Stimulated activated naive B cell treated with anti-CD40 and anti-IgM and Interleukin-4, amounts not matched to agents 10 μg/mL and 1 μg/mL and 100 μg/mL, for 72 hours (primary cell): Measurements from ENCODE around the gene PHLDB2.

Source experiments
- ATAC-seq, 2 donors: fragments of 150-1000 bp; cut with Tn5 transposase; replicated peaks; 2 replicates each; pipeline ENCODE4 v1.10.0; 2021; ENCODE audit warnings: moderate library complexity in 1 of 2
- DNase-seq: peaks from one replicate; pipeline ENCODE4 v3.0.0; 2021
- H3K27ac Mint-ChIP-seq: one replicate; pipeline ENCODE4 v1.8.0; 2022; ENCODE audit warnings: mild to moderate bottlenecking, mixed read lengths
- H3K27me3 Mint-ChIP-seq, 2 donors: one replicate each; pipeline ENCODE4 v1.8.0; 2022; ENCODE audit warnings: mixed read lengths in 2 of 2
- H3K36me3 Mint-ChIP-seq, 2 donors: one replicate each; pipeline ENCODE4 v1.8.0; 2022; ENCODE audit warnings: mixed read lengths in 2 of 2, mild to moderate bottlenecking in 1 of 2
- H3K4me1 Mint-ChIP-seq, 2 donors: one replicate each; pipeline ENCODE4 v1.8.0; 2022; ENCODE audit warnings: mixed read lengths in 2 of 2, mild to moderate bottlenecking in 1 of 2
- H3K4me3 Mint-ChIP-seq, 2 donors: one replicate each; pipeline ENCODE4 v1.8.0; 2022; ENCODE audit warnings: mild to moderate bottlenecking in 2 of 2, mixed read lengths in 2 of 2, moderate library complexity in 1 of 2
- H3K9me3 Mint-ChIP-seq, 2 donors: one replicate each; pipeline ENCODE4 v1.8.0; 2022; ENCODE audit warnings: mixed read lengths in 2 of 2, mild to moderate bottlenecking in 1 of 2

Gene PHLDB2

DNA sequence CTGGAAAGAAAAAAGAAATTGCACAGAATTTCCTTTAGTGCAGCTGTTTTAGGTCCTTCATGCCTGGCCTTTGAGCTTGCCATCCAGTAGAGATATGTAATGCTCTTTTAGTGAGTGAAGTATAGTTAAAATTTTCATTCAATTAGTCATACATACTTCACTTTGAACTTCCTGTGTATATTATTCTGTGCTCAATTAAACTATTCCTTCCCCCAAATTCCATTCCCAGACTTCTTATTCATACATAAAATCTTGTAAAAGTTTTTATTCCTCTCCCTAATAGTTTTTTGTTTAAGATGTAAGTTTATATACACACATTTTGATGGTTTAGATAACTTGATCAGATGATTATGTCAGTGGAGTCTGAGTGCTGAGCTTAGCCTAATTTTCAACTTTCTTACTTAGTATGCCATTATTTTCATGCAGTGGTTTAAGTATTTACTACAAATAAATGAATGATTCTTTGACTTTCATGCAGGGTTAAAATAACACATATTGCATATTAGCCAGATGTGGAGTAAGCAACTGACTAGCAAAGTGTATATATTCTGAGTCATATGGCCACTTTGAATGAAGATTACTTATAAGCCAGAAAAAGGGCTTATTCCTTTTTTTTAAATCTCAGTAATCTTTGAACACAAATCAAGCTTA, 77.3 kb downstream of the PHLDB2 start:
- Mint-ChIP-seq H3K4me3 (no peak overlapping the region), H3K36me3 (peaks cover 5 to 8% of the 10 kb centered on the region in 2 donors), H3K27me3 (no peaks in the 10 kb centered on the region), H3K4me1 (no peaks in the 10 kb centered on the region), H3K9me3 (no peaks in the 10 kb centered on the region), H3K27ac (no peak overlapping the region)
- DNase-seq: no peak
- no peak for ATAC-seq

DNA sequence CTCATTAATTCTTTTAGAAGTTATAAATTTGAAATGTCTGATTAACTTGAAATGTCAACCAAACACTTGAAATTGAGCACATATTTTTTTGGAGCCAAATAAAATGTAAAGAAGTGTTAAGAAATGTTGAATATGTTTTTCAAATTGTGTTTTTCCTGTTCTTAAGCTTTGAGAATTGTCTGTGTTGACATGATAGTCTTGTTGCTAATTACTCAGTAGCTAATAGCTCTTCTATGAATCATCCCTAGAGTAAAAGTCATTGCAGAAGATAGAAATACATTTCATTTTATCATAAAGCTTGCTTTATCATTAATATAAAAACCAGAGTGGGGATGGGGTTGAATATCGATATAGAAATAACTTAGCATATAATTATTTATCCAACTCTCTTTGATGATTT, 77.9 kb downstream of the PHLDB2 start:
- DNase-seq (no peak), ATAC-seq (no peak)
- Mint-ChIP-seq H3K4me1 (no peaks in the 10 kb centered on the region), H3K27me3 (no peaks in the 10 kb centered on the region), H3K36me3 (peaks cover 5 to 10% of the 10 kb centered on the region in 2 donors), H3K9me3 (no peaks in the 10 kb centered on the region), H3K4me3 (no peak overlapping the region), H3K27ac (no peak overlapping the region)

GRCh38 chr3:111937871-111938270, 78.8 kb downstream of the PHLDB2 start:
- Mint-ChIP-seq H3K27ac (no peak overlapping the region), H3K4me3 (no peak overlapping the region), H3K27me3 (no peaks in the 10 kb centered on the region), H3K9me3 (no peaks in the 10 kb centered on the region), H3K36me3 (peaks cover 2 to 10% of the 10 kb centered on the region in 2 donors), H3K4me1 (no peaks in the 10 kb centered on the region)
- ATAC-seq: no peak
- DNase-seq: no peak

- no peak overlapping the region for H3K27ac Mint-ChIP-seq
- no peak for ATAC-seq
These were observed 80.8 kb downstream of the PHLDB2 start for GRCh38 chr3:111939873-111940272.

GRCh38 chr3:111943533-111943932, 84.5 kb downstream of the PHLDB2 start:
- H3K27me3 Mint-ChIP-seq: no peaks in the 10 kb centered on the region

More at GRCh38 chr3:111939873-111940272, 80.8 kb downstream of the PHLDB2 start:
- DNase-seq: no peak
- peaks cover 2 to 10% of the 10 kb centered on the region in 2 donors for H3K36me3 Mint-ChIP-seq
- H3K4me1 Mint-ChIP-seq: no peaks in the 10 kb centered on the region
- no peak overlapping the region for H3K4me3 Mint-ChIP-seq
- H3K9me3 Mint-ChIP-seq: no peaks in the 10 kb centered on the region
- H3K27me3 Mint-ChIP-seq: no peaks in the 10 kb centered on the region

GRCh38 chr3:111944372-111944771, 85.3 kb downstream of the PHLDB2 start:
- no peaks in the 10 kb centered on the region for H3K27me3 Mint-ChIP-seq
- peaks cover 2 to 10% of the 10 kb centered on the region in 2 donors for H3K36me3 Mint-ChIP-seq
- DNase-seq: no peak
- no peak overlapping the region for H3K4me3 Mint-ChIP-seq
- ATAC-seq: no peak
- no peaks in the 10 kb centered on the region for H3K4me1 Mint-ChIP-seq
- no peaks in the 10 kb centered on the region for H3K9me3 Mint-ChIP-seq
- no peak overlapping the region for H3K27ac Mint-ChIP-seq

More at GRCh38 chr3:111943533-111943932, 84.5 kb downstream of the PHLDB2 start:
- Mint-ChIP-seq H3K9me3 (no peaks in the 10 kb centered on the region), H3K4me3 (no peak overlapping the region), H3K36me3 (peaks cover 2 to 10% of the 10 kb centered on the region in 2 donors), H3K27ac (no peak overlapping the region), H3K4me1 (no peaks in the 10 kb centered on the region)
- ATAC-seq (no peak), DNase-seq (no peak)

DNA sequence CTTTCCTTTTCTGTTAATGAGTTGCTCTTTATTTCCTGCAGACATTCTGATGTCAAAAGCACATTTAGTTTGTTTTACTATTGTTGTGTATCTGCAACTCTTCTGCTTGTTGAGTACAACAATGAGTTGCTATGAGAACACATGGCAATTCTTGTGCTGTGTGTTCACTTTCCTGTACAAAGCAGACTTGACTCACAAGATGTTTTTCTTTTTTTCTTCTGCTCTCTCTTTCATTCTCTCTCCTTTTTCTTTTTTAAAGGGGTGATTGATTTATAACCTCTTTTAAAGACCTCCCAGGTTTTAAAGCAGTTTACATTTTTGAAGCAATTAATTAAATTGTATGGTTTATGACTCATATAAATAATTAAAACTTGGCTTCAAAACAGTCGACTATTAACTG, 88.2 kb downstream of the PHLDB2 start:
- Mint-ChIP-seq H3K4me1 (no peaks in the 10 kb centered on the region), H3K27ac (no peak overlapping the region), H3K27me3 (no peaks in the 10 kb centered on the region), H3K4me3 (no peak overlapping the region), H3K9me3 (no peaks in the 10 kb centered on the region), H3K36me3 (no peaks in the 10 kb centered on the region)
- DNase-seq (no peak), ATAC-seq (no peak)

DNA sequence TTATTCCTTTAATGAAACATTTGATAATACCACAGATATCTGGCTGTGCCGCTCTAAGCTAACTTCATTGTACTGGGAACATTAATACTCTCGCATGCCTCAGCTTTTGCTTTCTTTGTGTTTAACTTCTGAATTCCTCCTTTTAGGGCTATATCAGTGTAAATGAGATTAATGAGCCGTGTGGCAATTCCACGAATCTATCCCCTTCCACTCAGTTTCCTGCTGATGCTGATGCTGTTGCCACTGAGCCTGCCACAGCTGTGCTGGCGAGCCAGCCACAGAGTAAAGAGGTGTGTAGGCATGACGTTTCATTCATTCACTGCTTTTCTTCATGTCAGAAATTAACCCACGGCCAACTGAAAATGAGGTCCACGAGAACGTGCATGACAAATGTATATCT, 89.7 kb downstream of the PHLDB2 start:
- Mint-ChIP-seq H3K9me3 (no peaks in the 10 kb centered on the region), H3K27me3 (no peaks in the 10 kb centered on the region), H3K27ac (no peak overlapping the region), H3K36me3 (no peaks in the 10 kb centered on the region), H3K4me1 (no peaks in the 10 kb centered on the region), H3K4me3 (no peak overlapping the region)
- DNase-seq (no peak), ATAC-seq (no peak)

GRCh38 chr3:111949712-111950111, 90.6 kb downstream of the PHLDB2 start:
- Mint-ChIP-seq H3K9me3 (no peaks in the 10 kb centered on the region), H3K27me3 (no peaks in the 10 kb centered on the region), H3K4me3 (no peak overlapping the region), H3K27ac (no peak overlapping the region), H3K36me3 (no peaks in the 10 kb centered on the region), H3K4me1 (no peaks in the 10 kb centered on the region)
- ATAC-seq (no peak), DNase-seq (no peak)

DNA sequence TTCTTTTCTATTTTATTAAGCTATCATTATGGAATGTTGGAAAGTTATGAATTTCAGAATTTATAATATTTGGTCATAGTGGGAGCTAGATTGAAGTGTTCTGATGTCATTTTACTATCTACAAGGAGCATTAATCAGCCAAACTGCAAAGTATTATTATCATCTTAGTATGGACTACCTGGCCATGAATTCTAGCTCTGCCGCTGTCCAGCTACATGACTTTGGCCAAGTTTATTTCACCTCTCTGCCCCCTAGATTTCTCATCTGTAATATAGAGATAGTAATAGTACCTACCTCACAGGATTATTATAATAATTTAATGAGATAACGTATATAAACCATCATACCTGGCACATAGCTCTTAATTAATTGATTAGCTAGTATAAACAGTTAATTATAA, 92.0 kb downstream of the PHLDB2 start:
- no peaks in the 10 kb centered on the region for H3K9me3 Mint-ChIP-seq
- no peak overlapping the region for H3K4me3 Mint-ChIP-seq
- H3K27me3 Mint-ChIP-seq: no peaks in the 10 kb centered on the region
- H3K36me3 Mint-ChIP-seq: no peaks in the 10 kb centered on the region
- no peak overlapping the region for H3K27ac Mint-ChIP-seq
- H3K4me1 Mint-ChIP-seq: no peaks in the 10 kb centered on the region
- DNase-seq: no peak
- ATAC-seq: no peak

GRCh38 chr3:111952086-111952485, 93.0 kb downstream of the PHLDB2 start:
- Mint-ChIP-seq H3K9me3 (no peaks in the 10 kb centered on the region), H3K4me3 (no peak overlapping the region), H3K36me3 (no peaks in the 10 kb centered on the region), H3K27me3 (no peaks in the 10 kb centered on the region), H3K27ac (no peak overlapping the region), H3K4me1 (no peaks in the 10 kb centered on the region)
- ATAC-seq (no peak), DNase-seq (no peak)

DNA sequence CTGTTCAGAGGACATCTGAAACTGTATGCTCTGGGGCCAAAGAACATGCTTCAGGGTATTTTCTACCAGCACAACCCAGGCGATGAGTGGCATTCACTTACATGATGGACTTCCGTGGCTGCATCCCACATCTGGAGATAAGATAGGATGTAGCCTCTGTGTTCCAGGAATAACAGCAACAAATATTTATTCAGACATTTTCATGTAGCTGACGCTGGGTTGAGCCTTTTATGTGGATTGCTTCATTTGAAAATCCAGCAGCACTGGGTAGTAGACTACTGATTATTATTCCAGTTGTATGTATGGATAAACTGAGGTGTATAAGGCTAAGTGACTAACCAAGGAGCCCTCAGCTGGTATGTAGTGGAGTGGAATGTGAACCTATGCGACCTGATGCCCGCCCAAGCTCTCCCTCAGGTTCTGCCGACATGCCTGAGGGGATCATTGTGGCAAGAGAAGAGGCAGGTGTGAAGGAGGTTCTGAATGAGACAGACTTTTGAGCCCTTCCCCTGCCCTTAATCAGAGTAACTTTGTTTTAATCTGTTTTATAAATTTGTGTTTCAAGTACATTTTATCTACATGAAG, 93.9 kb downstream of the PHLDB2 start:
- H3K27ac Mint-ChIP-seq: no peak overlapping the region
- no peaks in the 10 kb centered on the region for H3K27me3 Mint-ChIP-seq
- no peak for ATAC-seq
- no peaks in the 10 kb centered on the region for H3K4me1 Mint-ChIP-seq
- no peaks in the 10 kb centered on the region for H3K36me3 Mint-ChIP-seq
- no peak for DNase-seq
- no peaks in the 10 kb centered on the region for H3K9me3 Mint-ChIP-seq
- no peak overlapping the region for H3K4me3 Mint-ChIP-seq

DNA sequence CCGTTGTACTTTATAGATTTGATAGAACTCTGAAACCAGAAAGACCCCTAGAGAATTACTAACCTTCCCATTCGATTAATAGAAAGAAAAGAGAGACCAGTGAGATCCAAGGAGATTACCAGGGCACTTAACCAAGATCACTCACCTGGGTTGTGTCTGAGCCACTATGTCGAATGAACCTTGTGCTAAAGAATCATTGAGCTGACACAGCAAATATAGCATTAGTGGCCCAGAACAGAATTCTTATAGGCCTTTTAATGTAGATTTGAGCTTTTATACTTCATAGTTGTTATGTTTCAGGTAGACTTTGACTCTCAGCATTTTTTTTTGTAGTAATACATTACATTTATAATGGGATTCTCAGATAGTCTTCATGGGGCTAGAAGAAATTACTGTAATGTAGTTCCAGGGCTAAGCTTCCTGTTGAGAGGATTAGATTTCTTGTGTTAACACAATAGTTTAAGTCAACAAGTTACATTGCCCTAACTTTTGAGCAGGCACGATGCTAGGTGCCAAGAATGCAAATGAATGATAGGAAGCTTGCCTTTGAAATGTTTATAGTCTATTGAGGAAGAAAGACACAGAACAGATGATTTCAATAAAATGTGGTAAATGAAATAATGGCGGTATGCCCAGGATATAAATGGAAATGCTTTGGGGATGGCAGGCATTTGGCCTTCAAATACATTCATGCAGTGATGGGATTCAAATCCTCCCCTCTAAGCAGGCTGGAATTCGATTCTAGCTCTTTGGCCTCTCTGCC, 95.3 kb downstream of the PHLDB2 start:
- H3K36me3 Mint-ChIP-seq: no peaks in the 10 kb centered on the region
- ATAC-seq (no peak), DNase-seq (no peak)
- no peaks in the 10 kb centered on the region for H3K27me3 Mint-ChIP-seq
- H3K4me1 Mint-ChIP-seq: no peaks in the 10 kb centered on the region
- H3K27ac Mint-ChIP-seq: no peak overlapping the region
- no peaks in the 10 kb centered on the region for H3K9me3 Mint-ChIP-seq
- H3K4me3 Mint-ChIP-seq: no peak overlapping the region

- Mint-ChIP-seq H3K27me3 (no peaks in the 10 kb centered on the region), H3K36me3 (no peaks in the 10 kb centered on the region), H3K27ac (no peak overlapping the region), H3K4me3 (no peak overlapping the region), H3K9me3 (no peaks in the 10 kb centered on the region), H3K4me1 (no peaks in the 10 kb centered on the region)
- no peak for ATAC-seq
- DNase-seq: no peak
These were observed 96.8 kb downstream of the PHLDB2 start for GRCh38 chr3:111955876-111956275.

DNA sequence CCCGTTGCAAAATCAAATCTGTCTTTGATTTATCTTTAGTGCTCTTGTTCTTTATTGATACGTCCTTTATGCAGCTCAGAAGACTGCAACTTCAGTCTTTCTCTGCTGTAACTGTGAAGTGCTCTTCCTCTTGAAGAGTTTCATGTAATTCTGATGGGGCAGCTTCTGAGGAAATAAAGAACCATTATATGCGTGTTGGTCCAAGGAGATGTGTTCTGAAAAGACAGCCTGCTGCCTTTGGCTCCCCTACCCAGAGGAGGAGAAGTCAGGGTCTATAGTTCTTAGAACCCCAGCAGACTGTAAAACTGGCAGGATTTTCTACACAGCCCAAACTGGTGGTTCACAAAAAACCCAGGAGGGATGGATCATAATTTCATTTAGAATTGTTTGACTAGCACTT, 97.4 kb downstream of the PHLDB2 start:
- H3K36me3 Mint-ChIP-seq: no peaks in the 10 kb centered on the region
- H3K27me3 Mint-ChIP-seq: no peaks in the 10 kb centered on the region
- ATAC-seq (no peak), DNase-seq (no peak)
- H3K4me1 Mint-ChIP-seq: no peaks in the 10 kb centered on the region
- H3K27ac Mint-ChIP-seq: no peak overlapping the region
- no peak overlapping the region for H3K4me3 Mint-ChIP-seq
- H3K9me3 Mint-ChIP-seq: no peaks in the 10 kb centered on the region
